ENCODE results near the gene ANKMY2. TPM values are rescaled to one million over a fixed set of nuclear protein-coding genes. Genes with fewer than 3 reads are reported as not detected.

The ANKMY2 gene
- total RNA-seq, 1 experiment from 2014 or later: 22.9 TPM

DNA sequence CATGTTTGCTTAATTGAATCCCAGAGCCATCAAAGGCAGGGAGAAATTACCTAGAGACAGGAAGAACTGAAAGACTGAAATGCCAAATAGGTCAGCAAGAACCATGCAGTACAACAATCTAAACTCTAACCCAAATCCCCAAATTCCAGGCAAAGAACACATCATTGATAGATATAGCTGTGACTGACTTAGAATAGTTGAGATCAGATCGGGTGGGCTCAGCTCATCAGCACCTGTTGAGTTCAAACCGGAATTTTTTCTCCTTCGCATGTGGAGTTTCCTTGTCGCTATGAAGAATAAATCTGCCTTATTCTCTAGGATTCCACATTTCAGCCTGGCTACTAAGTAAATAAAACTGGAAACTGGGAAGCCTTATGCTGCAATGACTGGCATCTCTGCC lies 1.4 kb downstream of the ANKMY2 start:
- Histone ChIP-seq H3K4me1 (replicated peaks; ENCODE audit: insufficient read depth) (peaks cover 34% of the 10 kb centered on the region), H3K4me2 (peak overlapping the region; percentile 85), H3K27me3 (ENCODE audit: insufficient read depth, low read depth) (no peaks in the 10 kb centered on the region), H3K27ac (no peak overlapping the region; the same call in 1 of the 2 replicates), H3K9me3 (ENCODE audit: insufficient read depth, low read depth) (no peaks in the 10 kb centered on the region), H4K20me1 (ENCODE audit: insufficient read depth) (peaks cover 15% of the 10 kb centered on the region), H2AFZ (peak overlapping the region; percentile 98), H3F3A (ENCODE audit: insufficient read depth, low read depth) (peaks cover 14% of the 10 kb centered on the region; the same call in 1 of the 2 replicates), H3K36me3 (ENCODE audit: low read depth) (peaks cover 6% of the 10 kb centered on the region; the same call in 1 of the 2 replicates), H3K9me2 (ENCODE audit: insufficient read depth) (no peaks in the 10 kb centered on the region), H3K79me2 (ENCODE audit: low read depth) (peaks cover 62% of the 10 kb centered on the region), H3K4me3 (peak overlapping the region; percentile 77)
- intact Hi-C loops (cut with micrococcal nuclease; ENCODE audit: unreplicated experiment): loop anchor here (2.0 kb wide), 1 partner anchor 559 kb away; no protein-coding TSS in a partner anchor
- ChIA-PET POLR2A (ENCODE audit: unreplicated experiment) (no interaction called here), CTCF (interaction anchor here (0.6 to 0.7 kb wide), 2 partner anchors 547 to 725 kb away, joined by 3 to 6 read pairs; no protein-coding TSS in a partner anchor)
- DNase-seq: no peak
- no TSS peak for BruUV-seq (replicated peaks)
- no peak for TF ChIP-seq EZH2 (IDR thresholded peaks at IDR 0.05; ENCODE audit: low read depth)
- TF ChIP-seq CTCF (conservative IDR thresholded peaks at IDR 0.05): no peak

GRCh38 chr7:16638282-16639280 lies 7.0 kb downstream of the ANKMY2 start:
- H3F3A ChIP-seq (ENCODE audit: insufficient read depth, low read depth): 0 out of 2 replicates have a peak, but pooled peaks cover 3% of the 10 kb centered on the region
- H3K4me2 ChIP-seq: no peak overlapping the region
- H3K4me1 ChIP-seq (replicated peaks; ENCODE audit: insufficient read depth): peaks cover 10% of the 10 kb centered on the region
- H3K4me3 ChIP-seq: no peak overlapping the region
- no peaks in the 10 kb centered on the region for H3K9me3 ChIP-seq (ENCODE audit: insufficient read depth, low read depth)
- intact Hi-C loops (cut with micrococcal nuclease; ENCODE audit: unreplicated experiment): no loop called here
- BruUV-seq (replicated peaks): no TSS peak
- POLR2A ChIA-PET (ENCODE audit: unreplicated experiment): no interaction called here
- CTCF ChIA-PET: no interaction called here
- TF ChIP-seq EZH2 (IDR thresholded peaks at IDR 0.05; ENCODE audit: low read depth) (no peak), CTCF (conservative IDR thresholded peaks at IDR 0.05) (no peak)
- peaks cover 6% of the 10 kb centered on the region; the same call in 1 of the 2 replicates for H3K36me3 ChIP-seq (ENCODE audit: low read depth)
- H3K9me2 ChIP-seq (ENCODE audit: insufficient read depth): no peaks in the 10 kb centered on the region
- no peak overlapping the region for H2AFZ ChIP-seq
- no peak overlapping the region for H3K27ac ChIP-seq
- peaks cover 22% of the 10 kb centered on the region for H3K79me2 ChIP-seq (ENCODE audit: low read depth)
- no peaks in the 10 kb centered on the region for H3K27me3 ChIP-seq (ENCODE audit: insufficient read depth, low read depth)
- DNase-seq: no peak
- H4K20me1 ChIP-seq (ENCODE audit: insufficient read depth): no peaks in the 10 kb centered on the region

GRCh38 chr7:16637379-16637778 lies 8.2 kb downstream of the ANKMY2 start:
- peaks cover 8% of the 10 kb centered on the region for H3K4me1 ChIP-seq (replicated peaks; ENCODE audit: insufficient read depth)
- no peaks in the 10 kb centered on the region for H3K27me3 ChIP-seq (ENCODE audit: insufficient read depth, low read depth)
- H3K36me3 ChIP-seq (ENCODE audit: low read depth): peaks cover 11% of the 10 kb centered on the region; the same call in 1 of the 2 replicates
- no TSS peak for BruUV-seq (replicated peaks)
- intact Hi-C loops (cut with micrococcal nuclease; ENCODE audit: unreplicated experiment): no loop called here
- no peaks in the 10 kb centered on the region for H3K9me3 ChIP-seq (ENCODE audit: insufficient read depth, low read depth)
- CTCF ChIA-PET: no interaction called here
- H2AFZ ChIP-seq: no peak overlapping the region
- H4K20me1 ChIP-seq (ENCODE audit: insufficient read depth): no peaks in the 10 kb centered on the region
- H3K9me2 ChIP-seq (ENCODE audit: insufficient read depth): no peaks in the 10 kb centered on the region
- 0 out of 2 replicates have a peak, but pooled peaks cover 3% of the 10 kb centered on the region for H3F3A ChIP-seq (ENCODE audit: insufficient read depth, low read depth)
- H3K27ac ChIP-seq: no peak overlapping the region
- H3K4me2 ChIP-seq: 0 out of 2 replicates have a peak overlapping the region, but pooled peaks have one; percentile 6
- DNase-seq: no peak
- POLR2A ChIA-PET (ENCODE audit: unreplicated experiment): no interaction called here
- TF ChIP-seq EZH2 (IDR thresholded peaks at IDR 0.05; ENCODE audit: low read depth): no peak
- no peak for TF ChIP-seq CTCF (conservative IDR thresholded peaks at IDR 0.05)
- H3K4me3 ChIP-seq: no peak overlapping the region
- H3K79me2 ChIP-seq (ENCODE audit: low read depth): 0 out of 2 replicates have a peak, but pooled peaks cover 12% of the 10 kb centered on the region
